Astrocyte of the cerebellum (primary cell): ENCODE measurements around the gene MAP6.

Experiments used
- DNase-seq: peaks from one replicate; pipeline ENCODE4 v3.0.0-alpha.2; 2011; ENCODE audit warnings: low read depth
- H3K4me3 ChIP-seq: 2 replicates; pipeline ENCODE4 v1.5.1; 2011; ENCODE audit warnings: mild to moderate bottlenecking, low read depth, low read length, moderate library complexity
- CTCF ChIP-seq: IDR thresholded peaks from 2 replicates; pipeline ENCODE4 v1.5.1; 2012; ENCODE audit warnings: low read length, low read depth, moderate library complexity, mild to moderate bottlenecking; ENCODE audit errors: missing control alignments
- in situ Hi-C: cut with HindIII; loops from 2 replicates; pipeline ENCODE4 v1.10.0; 2017; ENCODE audit warnings: low sequenced_read_pairs

The MAP6 gene

GRCh38 chr11:75606099-75606498, 62.7 kb downstream of the MAP6 start:
- H3K4me3 ChIP-seq: no peak overlapping the region
- no peak for TF ChIP-seq CTCF
- in situ Hi-C loops: no loop called here
- DNase-seq: no peak

GRCh38 chr11:75603791-75604736, 64.8 kb downstream of the MAP6 start:
- H3K4me3 ChIP-seq: no peak overlapping the region
- no peak for TF ChIP-seq CTCF
- DNase-seq: peak; percentile 70
- in situ Hi-C loops: no loop called here

GRCh38 chr11:75602951-75603350, 65.9 kb downstream of the MAP6 start:
- DNase-seq: peak; percentile 28
- no peak overlapping the region for H3K4me3 ChIP-seq
- TF ChIP-seq CTCF: no peak
- in situ Hi-C loops: no loop called here

- no peak for DNase-seq
- no peak for TF ChIP-seq CTCF
- no peak overlapping the region for H3K4me3 ChIP-seq
- in situ Hi-C loops: no loop called here
Observed at GRCh38 chr11:75601494-75601893, 67.3 kb downstream of the MAP6 start.

- no peak for TF ChIP-seq CTCF
- DNase-seq: no peak
- in situ Hi-C loops: no loop called here
- H3K4me3 ChIP-seq: no peak overlapping the region
Observed at GRCh38 chr11:75600356-75600755, 68.5 kb downstream of the MAP6 start.

- no peak overlapping the region for H3K4me3 ChIP-seq
- DNase-seq: no peak
- in situ Hi-C loops: no loop called here
- no peak for TF ChIP-seq CTCF
Observed at GRCh38 chr11:75598900-75599299, 69.9 kb downstream of the MAP6 start.
